Stomach (tissue), 9 donors: ENCODE data around the gene SCFD2. TPM values are rescaled to one million over a fixed set of nuclear protein-coding genes. Genes with fewer than 3 reads are reported as not detected.

Experiments used
- DNase-seq, 2 donors: peaks; one replicate each; pipeline versions ENCODE4 v3.0.0 to v3.0.0-alpha.2; 2013 to 2019
- H3K27ac ChIP-seq, 5 donors: fragments of 200-600 bp in 4 of 5; sonication (generic) in 4 of 5; one replicate each; pipeline ENCODE4 v1.5.1; 2013 to 2019; ENCODE audit warnings: mild to moderate bottlenecking in 1 of 5, moderate library complexity in 1 of 5
- H3K27me3 ChIP-seq, 3 donors: fragments of 200-600 bp; sonication (generic); one replicate each; pipeline ENCODE4 v1.5.1; 2017 to 2019; ENCODE audit warnings: mixed run types in 1 of 3
- H3K36me3 ChIP-seq, 4 donors: fragments of 200-600 bp; sonication (generic); 1 replicate in 3 of 4; 2 replicates in 1 of 4; pipeline ENCODE4 v1.5.1; 2016 to 2019
- H3K4me1 ChIP-seq, 4 donors: fragments of 200-600 bp; sonication (generic); one replicate each; pipeline ENCODE4 v1.5.1; 2016 to 2019
- H3K4me3 ChIP-seq, 4 donors: fragments of 200-600 bp; sonication (generic) in 3 of 4; one replicate each; pipeline ENCODE4 v1.5.1; 2016 to 2019; ENCODE audit warnings: mild to moderate bottlenecking in 1 of 4
- H3K9me3 ChIP-seq, 4 donors: fragments of 200-600 bp; sonication (generic); one replicate each; pipeline ENCODE4 v1.5.1; 2016 to 2019
- CTCF ChIP-seq, 7 experiments: fragments of 450-650 bp in 4 of 7; fragments of 200-600 bp in 3 of 7; sonication (generic) in 3 of 7; IDR thresholded peaks; one replicate each; pipeline ENCODE4 v1.5.1; 2016 to 2019; ENCODE audit warnings: antibody characterized with exemption in 7 of 7, control low read depth in 2 of 7, mild to moderate bottlenecking in 1 of 7
- EP300 ChIP-seq: sonication (generic); formaldehyde crosslinking; IDR thresholded peaks from one replicate; pipeline ENCODE4 v1.6.1; 2017; ENCODE audit warnings: antibody characterized with exemption
- POLR2A ChIP-seq, 4 donors: fragments of 450-650 bp; IDR thresholded peaks; one replicate each; pipeline ENCODE4 v1.6.1; 2016; ENCODE audit warnings: antibody characterized with exemption in 4 of 4, control low read depth in 2 of 4, mild to moderate bottlenecking in 1 of 4, moderate library complexity in 1 of 4
- POLR2AphosphoS5 ChIP-seq, 3 donors: sonication (generic); formaldehyde crosslinking; IDR thresholded peaks; one replicate each; pipeline ENCODE4 v1.6.1; 2016; ENCODE audit warnings: antibody characterized with exemption in 3 of 3
- WGBS, 5 donors: extraction: QIAGEN DNeasy Blood & Tissue Kit in 3 of 5; methylation state at CpG; one replicate each; pipeline versions ENCODE4 v1.1.5 to v1.1.7; 2013 to 2018; 5-methylcytosine and 5-hydroxymethylcytosine counted together
- intact Hi-C: fragments of 100-400 bp; cut with DNase I; formaldehyde crosslinking; loops from one replicate; pipeline ENCODE4 v1.15.1; 2023; ENCODE audit warnings: low total_unique reads
- polyA plus RNA-seq, 3 donors: library from polyadenylated mRNA; stranded (reverse); fragments of 200-250 nt; gene quantifications; one replicate each; pipeline ENCODE4 v1.2.3, GENCODE V29; 2013
- small RNA-seq, 4 donors: library from RNA; depleted of rRNA; stranded (forward); fragments of <200 nt; gene quantifications; one replicate each; pipeline ENCODE3, GENCODE V24; 2016
- total RNA-seq, 5 donors: library from RNA; depleted of rRNA; stranded (reverse); fragments of >200 nt; gene quantifications; one replicate each; pipeline versions ENCODE4 v1.1.0 to v1.2.3, GENCODE V29; 2014 to 2016
- donor health status: healthy with polysubstance abuse.
- donor health status: Bipolar disorder and iron deficiency.
- donor health status: healthy.

The SCFD2 gene
- total and polyA plus RNA-seq, 8 donors = 2.9 to 40.2 (median 11.1) TPM

GRCh38 chr4:52825460-52826090 is 540.3 kb downstream of the SCFD2 start:
- Histone ChIP-seq H3K27me3 (no peaks in the 10 kb centered on the region), H3K4me3 (no peak overlapping the region), H3K27ac (peak overlapping the region in 2 of 5 donors; percentile 58 to 72), H3K9me3 (no peaks in the 10 kb centered on the region), H3K36me3 (no peaks in the 10 kb centered on the region), H3K4me1 (peaks cover 12 to 35% (median 21%) of the 10 kb centered on the region in 4 donors)
- no peak for TF ChIP-seq CTCF (IDR thresholded peaks at IDR 0.05)
- TF ChIP-seq POLR2AphosphoS5 (IDR thresholded peaks at IDR 0.05) = no peak
- no peak for TF ChIP-seq EP300
- no peak for TF ChIP-seq POLR2A (IDR thresholded peaks at IDR 0.05)
- intact Hi-C loops = no loop called here
- no peak for DNase-seq
- 61 to 76% (median 70%) methylated on average over 3 of the region's 3 CpGs for WGBS, 5 donors

- no peaks in the 10 kb centered on the region for H3K9me3 ChIP-seq
- no peaks in the 10 kb centered on the region for H3K27me3 ChIP-seq
- peak overlapping the region; percentile 8 to 72 (median 43) for H3K27ac ChIP-seq
- H3K36me3 ChIP-seq = no peaks in the 10 kb centered on the region
- DNase-seq = peak; percentile 38 to 81
- H3K4me3 ChIP-seq = no peak overlapping the region
- intact Hi-C loops = no loop called here
- 43 to 58% (median 52%) methylated on average over 12 of the region's 12 CpGs for WGBS, 5 donors
- peak in 2 of 3 donors; percentile 40 to 63 for TF ChIP-seq POLR2AphosphoS5 (IDR thresholded peaks at IDR 0.05)
- TF ChIP-seq CTCF (IDR thresholded peaks at IDR 0.05) = no peak
- no peak for TF ChIP-seq EP300
- TF ChIP-seq POLR2A (IDR thresholded peaks at IDR 0.05) = no peak
- H3K4me1 ChIP-seq = peaks cover 12 to 35% (median 21%) of the 10 kb centered on the region in 4 donors
Observed at GRCh38 chr4:52824603-52825459, 541.0 kb downstream of the SCFD2 start.

GRCh38 chr4:52824270-52824602 is 541.6 kb downstream of the SCFD2 start:
- no peaks in the 10 kb centered on the region for H3K36me3 ChIP-seq
- H3K27me3 ChIP-seq = no peaks in the 10 kb centered on the region
- no peak for DNase-seq
- 74 to 99% (median 96%) methylated on average over 6 of the region's 6 CpGs for WGBS, 5 donors
- TF ChIP-seq CTCF (IDR thresholded peaks at IDR 0.05) (no peak), POLR2A (IDR thresholded peaks at IDR 0.05) (no peak), EP300 (no peak), POLR2AphosphoS5 (IDR thresholded peaks at IDR 0.05) (no peak)
- intact Hi-C loops = no loop called here
- H3K4me3 ChIP-seq = no peak overlapping the region
- H3K9me3 ChIP-seq = no peaks in the 10 kb centered on the region
- peaks cover 12 to 35% (median 21%) of the 10 kb centered on the region in 4 donors for H3K4me1 ChIP-seq
- peak overlapping the region in 4 of 5 donors; percentile 24 to 72 (median 50) for H3K27ac ChIP-seq

- H3K4me1 ChIP-seq = peaks cover 12 to 35% (median 21%) of the 10 kb centered on the region in 4 donors
- no peak for DNase-seq
- peak overlapping the region in 4 of 5 donors; percentile 35 to 75 (median 65) for H3K27ac ChIP-seq
- H3K27me3 ChIP-seq = no peaks in the 10 kb centered on the region
- no peaks in the 10 kb centered on the region for H3K9me3 ChIP-seq
- intact Hi-C loops = no loop called here
- no peak overlapping the region for H3K4me3 ChIP-seq
- TF ChIP-seq POLR2A (IDR thresholded peaks at IDR 0.05) = no peak
- no peak for TF ChIP-seq EP300
- TF ChIP-seq POLR2AphosphoS5 (IDR thresholded peaks at IDR 0.05) = no peak
- TF ChIP-seq CTCF (IDR thresholded peaks at IDR 0.05) = no peak
- 64 to 80% (median 73%) methylated on average over 1 of the region's 1 CpG for WGBS, 5 donors
- no peaks in the 10 kb centered on the region for H3K36me3 ChIP-seq
Observed at GRCh38 chr4:52823702-52824092, 542.2 kb downstream of the SCFD2 start.

Small RNA genes lying within 50 kb of the gene (small RNA-seq; reads per million reads assigned to genes)
- gene RNU6-310P = 0 reads per million in 4 donors

Other genes starting within 250 kb of the SCFD2 start
- 10 to 100 TPM; 28.0 to 91.1 (median 49.0) TPM for gene FIP1L1, start 11.6 kb upstream of the SCFD2 start, total RNA-seq
- 10 to 100 TPM; 19.9 to 30.1 (median 21.5) TPM for gene FIP1L1, start 11.6 kb upstream of the SCFD2 start, polyA plus RNA-seq
- gene LNX1, start 225.4 kb upstream of the SCFD2 start, total RNA-seq = 10 to 100 TPM; 11.6 to 30.9 (median 16.1) TPM
- 1 to 10 TPM; 5.4 to 8.3 (median 6.3) TPM for gene LNX1, start 225.4 kb upstream of the SCFD2 start, polyA plus RNA-seq